ENCODE measurements around the gene SPRR1B.

SPRR1B gene, protein sequence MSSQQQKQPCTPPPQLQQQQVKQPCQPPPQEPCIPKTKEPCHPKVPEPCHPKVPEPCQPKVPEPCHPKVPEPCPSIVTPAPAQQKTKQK

DNA sequence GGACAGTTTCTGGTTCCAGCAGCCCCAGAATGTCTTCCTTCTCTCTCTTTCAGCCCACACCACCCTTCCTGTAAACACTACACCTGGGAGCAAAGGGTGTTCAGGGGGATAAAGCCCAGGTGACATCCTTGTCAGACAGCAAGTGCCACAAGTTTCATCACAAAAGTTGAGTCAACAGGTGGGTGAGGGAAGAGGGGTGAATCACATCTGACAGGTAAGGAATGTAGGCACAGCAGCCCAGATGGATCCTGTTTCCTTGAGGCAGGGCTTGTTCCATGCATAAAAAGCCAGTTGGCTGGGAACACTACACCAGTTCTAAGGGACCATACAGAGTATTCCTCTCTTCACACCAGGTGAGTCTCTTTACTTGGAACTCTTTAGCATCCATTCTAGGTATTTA, at the start of gene SPRR1B:
SPRR1B (plus strand) TSS at position 309 of the 400 bp plus-strand sequence. CDS start 1,143 bp downstream, outside the sequence.
- H3K27ac ChIP-seq (ENCODE audit: low read length), result no peak within 1 kb of the TSS
- no peaks in the 10 kb centered on the region for H3K36me3 ChIP-seq (ENCODE audit: control insufficient read depth, insufficient read depth, low read length)
- no peaks in the 10 kb centered on the region for H3K4me1 ChIP-seq (ENCODE audit: control insufficient read depth, insufficient read depth, low read length)
- H3K27me3 ChIP-seq (ENCODE audit: control insufficient read depth, insufficient read depth, low read length), result no peaks in the 10 kb centered on the region
- no peaks in the 10 kb centered on the region for H3K9me3 ChIP-seq (ENCODE audit: control insufficient read depth, insufficient read depth, low read length)
- no peak within 1 kb of the TSS for H3K4me3 ChIP-seq (ENCODE audit: low read length)
- DNase-seq (ENCODE audit: low read depth, low spot score), result no peak

DNA sequence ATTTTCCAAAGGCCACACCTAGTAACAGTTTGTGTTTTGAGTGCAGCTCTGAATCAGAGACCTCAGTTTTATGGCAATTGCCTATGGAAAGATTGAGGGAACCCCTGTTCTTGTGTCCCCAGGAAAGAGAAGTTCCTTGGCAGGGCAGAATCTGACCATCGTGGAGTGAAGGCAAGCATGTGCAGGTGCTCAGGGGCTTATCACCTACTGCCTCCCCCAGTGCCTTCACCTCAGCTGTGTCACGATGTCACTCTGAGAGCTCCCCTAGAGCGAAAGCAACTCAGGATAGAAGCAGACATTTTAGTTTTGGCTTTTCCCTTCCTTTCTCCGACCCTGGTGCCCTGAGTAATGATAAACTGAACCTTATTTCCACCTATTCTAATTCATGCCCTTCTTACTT, 48.9 kb upstream of the SPRR1B start:
- no peak overlapping the region for H3K27ac ChIP-seq (ENCODE audit: low read length)
- no CpG with 5 or more reads among the region's 4 CpGs for WGBS (ENCODE audit: insufficient coverage, insufficient read length)

DNA sequence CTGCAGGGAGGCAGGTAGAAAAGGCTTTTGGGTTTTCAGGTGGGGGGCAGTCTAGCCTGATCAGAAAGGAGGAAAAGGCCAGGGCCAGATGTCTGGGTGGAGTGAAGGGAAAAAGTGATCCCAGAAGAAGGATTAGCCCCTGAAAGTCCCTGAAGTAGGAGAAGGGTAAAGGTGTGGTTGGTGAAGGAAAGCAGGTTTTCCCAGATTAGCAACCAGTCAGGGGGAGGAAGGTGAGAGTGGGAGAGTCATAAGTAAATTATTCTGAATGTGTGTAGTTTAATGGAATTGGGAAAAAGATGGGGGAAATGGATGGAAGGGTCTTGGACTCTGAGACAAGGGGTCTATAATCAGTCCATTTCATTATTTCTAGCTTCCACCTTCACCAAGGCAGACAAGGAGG, 47.8 kb upstream of the SPRR1B start:
- no peaks in the 10 kb centered on the region for H3K27me3 ChIP-seq (ENCODE audit: control insufficient read depth, insufficient read depth, low read length)
- H3K4me1 ChIP-seq (ENCODE audit: control insufficient read depth, insufficient read depth, low read length), result no peaks in the 10 kb centered on the region
- H3K36me3 ChIP-seq (ENCODE audit: control insufficient read depth, insufficient read depth, low read length), result no peaks in the 10 kb centered on the region
- no peak overlapping the region for H3K27ac ChIP-seq (ENCODE audit: low read length)
- no peak overlapping the region for H3K4me3 ChIP-seq (ENCODE audit: low read length)
- DNase-seq (ENCODE audit: low read depth, low spot score), result no peak
- H3K9me3 ChIP-seq (ENCODE audit: control insufficient read depth, insufficient read depth, low read length), result no peaks in the 10 kb centered on the region

More for the DNA sequence above, 48.9 kb upstream of the SPRR1B start:
- H3K36me3 ChIP-seq (ENCODE audit: control insufficient read depth, insufficient read depth, low read length), result no peaks in the 10 kb centered on the region
- H3K4me3 ChIP-seq (ENCODE audit: low read length), result no peak overlapping the region
- DNase-seq (ENCODE audit: low read depth, low spot score), result no peak
- no peaks in the 10 kb centered on the region for H3K4me1 ChIP-seq (ENCODE audit: control insufficient read depth, insufficient read depth, low read length)
- H3K9me3 ChIP-seq (ENCODE audit: control insufficient read depth, insufficient read depth, low read length), result no peaks in the 10 kb centered on the region
- no peaks in the 10 kb centered on the region for H3K27me3 ChIP-seq (ENCODE audit: control insufficient read depth, insufficient read depth, low read length)

DNA sequence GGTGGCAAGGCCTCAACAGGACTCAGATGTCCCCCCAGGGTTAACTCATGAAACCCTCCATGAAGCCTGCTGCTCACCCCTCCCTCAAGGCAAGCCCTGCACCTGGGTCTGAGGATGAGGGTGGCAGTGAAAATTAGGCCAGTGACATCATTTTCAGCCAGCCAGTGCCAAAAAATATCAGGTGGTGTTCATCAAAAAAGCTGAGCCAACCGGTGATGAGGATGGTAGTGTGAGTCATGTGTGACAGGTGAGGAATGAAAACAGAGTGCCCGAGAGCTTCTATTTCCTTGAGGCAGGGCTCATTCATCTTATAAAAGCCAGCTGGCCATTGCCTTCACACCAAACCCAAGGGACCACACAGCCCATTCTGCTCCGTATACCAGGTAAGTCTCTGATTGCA, 47.3 kb upstream of the SPRR1B start, which contains the start of gene SPRR1A:
SPRR1A (plus strand) TSS at position 339 of the 400 bp plus-strand sequence. CDS start 1,150 bp downstream, outside the sequence.
- H3K4me1 ChIP-seq (ENCODE audit: control insufficient read depth, insufficient read depth, low read length), result no peaks in the 10 kb centered on the region
- H3K36me3 ChIP-seq (ENCODE audit: control insufficient read depth, insufficient read depth, low read length), result no peaks in the 10 kb centered on the region
- no peaks in the 10 kb centered on the region for H3K27me3 ChIP-seq (ENCODE audit: control insufficient read depth, insufficient read depth, low read length)
- WGBS (ENCODE audit: insufficient coverage, insufficient read length), result no CpG with 5 or more reads among the region's 3 CpGs
- H3K4me3 ChIP-seq (ENCODE audit: low read length), result no peak within 1 kb of the TSS
- H3K27ac ChIP-seq (ENCODE audit: low read length), result no peak within 1 kb of the TSS
- no peaks in the 10 kb centered on the region for H3K9me3 ChIP-seq (ENCODE audit: control insufficient read depth, insufficient read depth, low read length)
- DNase-seq (ENCODE audit: low read depth, low spot score), result no peak

DNA sequence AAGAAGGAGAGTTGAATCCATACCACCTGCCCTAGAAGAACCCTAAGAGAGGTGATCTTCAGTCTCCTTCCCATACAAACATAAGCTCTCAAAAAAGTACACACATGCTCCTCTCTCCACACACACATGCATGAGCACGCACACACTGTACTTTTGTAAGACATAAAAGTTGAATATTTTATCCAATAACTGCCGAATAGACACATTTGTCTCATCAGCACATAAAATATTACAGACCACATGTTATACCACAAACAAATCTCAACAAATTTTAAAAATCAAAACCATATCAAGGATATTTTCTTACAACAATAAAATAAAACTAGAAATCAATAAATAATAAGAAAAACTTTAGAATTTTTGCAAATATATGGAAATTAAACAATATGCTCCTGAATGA, 44.4 kb upstream of the SPRR1B start:
- Histone ChIP-seq H3K9me3 (ENCODE audit: control insufficient read depth, insufficient read depth, low read length) (no peaks in the 10 kb centered on the region), H3K36me3 (ENCODE audit: control insufficient read depth, insufficient read depth, low read length) (no peaks in the 10 kb centered on the region), H3K27me3 (ENCODE audit: control insufficient read depth, insufficient read depth, low read length) (no peaks in the 10 kb centered on the region), H3K4me3 (ENCODE audit: low read length) (no peak overlapping the region), H3K4me1 (ENCODE audit: control insufficient read depth, insufficient read depth, low read length) (no peaks in the 10 kb centered on the region), H3K27ac (ENCODE audit: low read length) (no peak overlapping the region)
- no CpG with 5 or more reads among the region's 2 CpGs for WGBS (ENCODE audit: insufficient coverage, insufficient read length)
- DNase-seq (ENCODE audit: low read depth, low spot score), result no peak

DNA sequence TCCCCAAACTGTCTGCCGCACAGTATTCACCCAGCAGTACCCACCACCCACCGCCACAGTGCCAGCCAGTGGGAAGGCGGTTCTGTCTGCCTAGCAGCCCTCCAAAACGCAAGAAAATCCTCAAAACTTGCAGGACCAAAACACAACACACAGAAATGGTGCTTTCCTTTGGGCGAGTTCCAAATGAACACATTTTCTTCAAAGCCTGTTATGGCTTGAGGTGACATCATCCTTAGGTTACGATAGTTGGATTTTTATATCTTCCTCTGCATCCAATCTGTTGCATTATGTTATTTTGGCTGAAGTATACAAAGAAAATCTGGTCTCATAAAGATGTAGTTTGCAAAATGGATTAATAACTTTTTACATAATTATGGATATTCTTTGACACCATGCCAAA, 37.8 kb upstream of the SPRR1B start:
- DNase-seq (ENCODE audit: low read depth, low spot score), result no peak
- H3K27me3 ChIP-seq (ENCODE audit: control insufficient read depth, insufficient read depth, low read length), result no peaks in the 10 kb centered on the region
- peaks cover 1% of the 10 kb centered on the region; the same call in 1 of the 2 replicates for H3K4me1 ChIP-seq (ENCODE audit: control insufficient read depth, insufficient read depth, low read length)
- no peaks in the 10 kb centered on the region for H3K9me3 ChIP-seq (ENCODE audit: control insufficient read depth, insufficient read depth, low read length)
- no peak overlapping the region for H3K27ac ChIP-seq (ENCODE audit: low read length)
- H3K36me3 ChIP-seq (ENCODE audit: control insufficient read depth, insufficient read depth, low read length), result no peaks in the 10 kb centered on the region
- WGBS (ENCODE audit: insufficient coverage, insufficient read length), result no CpG with 5 or more reads among the region's 6 CpGs
- H3K4me3 ChIP-seq (ENCODE audit: low read length), result no peak overlapping the region

DNA sequence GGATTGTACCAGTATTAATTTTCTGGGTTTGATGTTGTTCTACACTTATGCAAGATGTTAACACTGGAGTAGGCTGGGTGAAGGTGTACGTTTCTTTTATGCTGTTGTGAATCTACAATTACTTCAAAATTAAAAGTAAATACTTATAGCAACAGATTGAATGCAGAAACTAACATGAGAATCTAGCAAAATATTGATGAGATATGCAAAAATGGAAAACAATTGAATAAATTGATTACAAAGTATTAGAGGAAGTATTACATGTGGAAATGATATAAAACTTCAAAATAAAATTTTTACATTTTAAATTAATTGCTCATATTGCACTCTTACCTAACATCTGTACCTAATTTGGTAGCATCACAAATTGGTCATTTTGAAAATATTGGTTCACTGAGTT, 35.2 kb upstream of the SPRR1B start:
- no peak for DNase-seq (ENCODE audit: low read depth, low spot score)
- Histone ChIP-seq H3K9me3 (ENCODE audit: control insufficient read depth, insufficient read depth, low read length) (no peaks in the 10 kb centered on the region), H3K4me3 (ENCODE audit: low read length) (no peak overlapping the region), H3K4me1 (ENCODE audit: control insufficient read depth, insufficient read depth, low read length) (peaks cover 1% of the 10 kb centered on the region; the same call in 1 of the 2 replicates), H3K36me3 (ENCODE audit: control insufficient read depth, insufficient read depth, low read length) (no peaks in the 10 kb centered on the region), H3K27me3 (ENCODE audit: control insufficient read depth, insufficient read depth, low read length) (no peaks in the 10 kb centered on the region), H3K27ac (ENCODE audit: low read length) (no peak overlapping the region)
- no CpG with 5 or more reads among the region's 1 CpG for WGBS (ENCODE audit: insufficient coverage, insufficient read length)

DNA sequence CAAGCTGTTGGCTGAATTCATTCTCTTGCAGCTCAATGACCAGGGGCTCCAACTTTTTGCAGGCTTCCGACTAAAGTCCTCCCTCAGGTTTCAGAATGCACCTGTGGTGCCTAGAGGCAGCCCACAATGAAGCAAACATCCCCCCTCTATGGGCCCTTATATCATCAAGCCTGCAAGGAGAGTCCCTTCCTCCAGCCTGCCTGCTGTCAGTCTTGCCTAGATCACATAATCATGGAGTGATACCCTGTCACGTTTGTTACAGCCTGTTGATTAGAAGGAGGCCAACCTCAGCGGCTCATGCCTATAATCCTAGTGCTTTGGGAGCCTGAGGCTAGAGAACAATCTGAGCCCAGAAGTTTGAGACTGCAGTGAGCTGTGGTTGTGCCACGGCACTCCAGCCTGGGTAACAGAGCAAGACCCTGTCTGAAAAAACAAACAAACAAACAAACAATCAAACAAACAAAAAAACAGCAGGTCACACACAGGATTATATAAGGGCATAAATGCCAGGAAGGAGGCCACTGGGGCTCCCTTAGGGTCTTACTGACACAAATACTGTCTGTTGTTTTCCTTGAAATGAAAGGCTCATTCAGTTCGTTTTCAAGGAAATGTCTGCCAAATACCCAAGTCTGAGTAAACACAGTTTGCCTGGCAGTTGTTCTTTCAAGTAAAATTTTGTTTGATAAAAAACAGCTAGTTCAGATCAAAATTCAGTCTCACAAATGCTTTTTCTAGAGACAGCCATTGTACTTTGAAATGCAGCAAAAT, 34.2 kb upstream of the SPRR1B start:
- H3K27ac ChIP-seq (ENCODE audit: low read length), result no peak overlapping the region
- H3K27me3 ChIP-seq (ENCODE audit: control insufficient read depth, insufficient read depth, low read length), result no peaks in the 10 kb centered on the region
- H3K9me3 ChIP-seq (ENCODE audit: control insufficient read depth, insufficient read depth, low read length), result no peaks in the 10 kb centered on the region
- H3K4me3 ChIP-seq (ENCODE audit: low read length), result no peak overlapping the region
- no peaks in the 10 kb centered on the region for H3K36me3 ChIP-seq (ENCODE audit: control insufficient read depth, insufficient read depth, low read length)
- no peak for DNase-seq (ENCODE audit: low read depth, low spot score)
- no CpG with 5 or more reads among the region's 5 CpGs for WGBS (ENCODE audit: insufficient coverage, insufficient read length)
- peaks cover 1% of the 10 kb centered on the region; the same call in 1 of the 2 replicates for H3K4me1 ChIP-seq (ENCODE audit: control insufficient read depth, insufficient read depth, low read length)

DNA sequence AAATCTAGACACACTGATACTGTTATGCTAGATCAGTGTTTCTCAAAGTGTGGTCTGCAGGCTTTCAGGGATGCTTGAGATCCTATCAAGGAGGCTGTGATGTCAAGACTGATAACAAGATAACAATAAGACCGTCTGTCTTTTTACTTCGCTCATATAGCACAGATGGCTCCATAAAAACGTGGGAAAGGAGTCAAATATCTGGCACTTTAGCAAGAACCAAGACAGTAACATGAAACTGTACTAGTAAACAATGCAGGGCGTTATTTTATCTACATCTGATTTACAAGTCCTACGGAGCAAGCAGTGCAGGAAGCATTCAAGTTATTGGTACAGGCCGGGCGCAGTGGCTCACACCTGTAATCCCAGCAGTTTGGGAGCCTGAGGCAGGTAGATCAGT, 33.1 kb upstream of the SPRR1B start:
- Histone ChIP-seq H3K27ac (ENCODE audit: low read length) (no peak overlapping the region), H3K27me3 (ENCODE audit: control insufficient read depth, insufficient read depth, low read length) (no peaks in the 10 kb centered on the region), H3K4me3 (ENCODE audit: low read length) (no peak overlapping the region), H3K36me3 (ENCODE audit: control insufficient read depth, insufficient read depth, low read length) (no peaks in the 10 kb centered on the region), H3K4me1 (ENCODE audit: control insufficient read depth, insufficient read depth, low read length) (peaks cover 1% of the 10 kb centered on the region; the same call in 1 of the 2 replicates), H3K9me3 (ENCODE audit: control insufficient read depth, insufficient read depth, low read length) (no peaks in the 10 kb centered on the region)
- no CpG with 5 or more reads among the region's 7 CpGs for WGBS (ENCODE audit: insufficient coverage, insufficient read length)
- no peak for DNase-seq (ENCODE audit: low read depth, low spot score)

DNA sequence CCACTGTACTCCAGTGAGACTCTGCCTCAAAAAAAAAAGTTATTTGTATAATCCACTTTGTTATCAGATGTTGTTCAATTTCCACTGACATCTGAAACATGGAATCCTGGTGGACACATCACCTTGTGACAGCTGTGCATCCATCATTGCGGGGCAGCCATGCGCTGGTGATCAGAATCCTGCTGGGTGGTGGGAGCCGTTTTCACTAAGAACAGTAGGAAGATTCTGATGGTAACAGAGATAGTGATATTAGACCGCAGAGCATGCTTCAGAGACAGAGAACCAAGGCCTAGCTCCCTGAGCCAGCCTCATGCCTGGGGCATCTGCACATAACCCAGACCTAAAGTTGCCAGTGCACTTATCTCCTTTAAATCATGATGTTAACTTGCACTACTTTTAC, 32.5 kb upstream of the SPRR1B start:
- WGBS (ENCODE audit: insufficient coverage, insufficient read length), result no CpG with 5 or more reads among the region's 4 CpGs
- Histone ChIP-seq H3K27me3 (ENCODE audit: control insufficient read depth, insufficient read depth, low read length) (no peaks in the 10 kb centered on the region), H3K27ac (ENCODE audit: low read length) (no peak overlapping the region), H3K36me3 (ENCODE audit: control insufficient read depth, insufficient read depth, low read length) (no peaks in the 10 kb centered on the region), H3K4me3 (ENCODE audit: low read length) (no peak overlapping the region), H3K4me1 (ENCODE audit: control insufficient read depth, insufficient read depth, low read length) (0 out of 2 replicates have a peak, but pooled peaks cover 1% of the 10 kb centered on the region), H3K9me3 (ENCODE audit: control insufficient read depth, insufficient read depth, low read length) (no peaks in the 10 kb centered on the region)
- no peak for DNase-seq (ENCODE audit: low read depth, low spot score)

DNA sequence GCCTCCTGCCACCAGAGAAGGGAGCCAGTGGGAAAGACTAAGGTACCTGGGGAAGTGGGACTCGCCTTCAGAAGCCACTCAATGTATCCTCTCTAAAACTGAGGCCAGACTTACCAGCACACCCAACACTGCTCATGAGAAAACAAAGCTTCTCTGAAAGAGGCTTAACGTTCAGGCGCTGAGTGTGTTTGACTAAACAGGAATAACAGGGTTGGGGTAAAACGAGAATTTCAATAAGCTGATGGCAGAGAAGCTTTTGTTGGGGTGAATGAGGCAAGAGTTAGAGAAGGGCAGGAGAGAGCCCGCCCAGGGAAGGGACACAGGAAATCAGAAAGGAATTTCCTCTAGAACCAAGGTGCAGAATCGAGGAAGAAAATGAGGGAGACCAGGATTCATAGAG, 31.2 kb upstream of the SPRR1B start:
- Histone ChIP-seq H3K9me3 (ENCODE audit: control insufficient read depth, insufficient read depth, low read length) (no peaks in the 10 kb centered on the region), H3K36me3 (ENCODE audit: control insufficient read depth, insufficient read depth, low read length) (no peaks in the 10 kb centered on the region), H3K27ac (ENCODE audit: low read length) (no peak overlapping the region), H3K4me1 (ENCODE audit: control insufficient read depth, insufficient read depth, low read length) (0 out of 2 replicates have a peak, but pooled peaks cover 1% of the 10 kb centered on the region), H3K4me3 (ENCODE audit: low read length) (no peak overlapping the region), H3K27me3 (ENCODE audit: control insufficient read depth, insufficient read depth, low read length) (no peaks in the 10 kb centered on the region)
- WGBS (ENCODE audit: insufficient coverage, insufficient read length), result no CpG with 5 or more reads among the region's 6 CpGs
- DNase-seq (ENCODE audit: low read depth, low spot score), result no peak

Data from iPS DF 6.9 (cell line).